Calu3 (cell line): ENCODE data around the gene TUT1. TPM values are rescaled to one million over a fixed set of nuclear protein-coding genes. Genes with fewer than 3 reads are reported as not detected.

ENCODE experiments used
- Bru-seq: library from RNA; stranded (reverse); fragments of 400-500 nt; gene quantifications from one replicate; lab custom pipeline; 2021; lab: Mats Ljungman, UMichigan
- BruChase-seq, 2 experiments: library from RNA; stranded (reverse); fragments of 400-500 nt; gene quantifications; one replicate each; lab custom pipeline; 2021; lab: Mats Ljungman, UMichigan
- BruUV-seq: library from RNA; stranded (reverse); fragments of 400-500 nt; replicated peaks from 2 replicates; lab custom pipeline; 2021; lab: Mats Ljungman, UMichigan
- CTCF ChIA-PET: fragments of 300-600 bp; sonication (Branson Sonifier 250); formaldehyde crosslinking; loops from one replicate; lab custom pipeline; 2022; ENCODE audit warnings: antibody characterized with exemption; lab: Charles Lee
- DNase-seq: peaks from one replicate; pipeline ENCODE4 v3.0.0; 2022
- H3K27ac Mint-ChIP-seq: one replicate; pipeline ENCODE4 v1.8.0; 2022; ENCODE audit warnings: mixed read lengths; ENCODE audit not compliant: unreplicated experiment
- H3K27me3 Mint-ChIP-seq: one replicate; pipeline ENCODE4 v1.8.0; 2022; ENCODE audit warnings: mixed read lengths; ENCODE audit not compliant: unreplicated experiment
- H3K36me3 Mint-ChIP-seq: one replicate; pipeline ENCODE4 v1.8.0; 2022; ENCODE audit warnings: mild to moderate bottlenecking, moderate library complexity, mixed read lengths; ENCODE audit not compliant: insufficient read depth, unreplicated experiment
- H3K4me1 Mint-ChIP-seq: one replicate; pipeline ENCODE4 v1.8.0; 2022; ENCODE audit warnings: mild to moderate bottlenecking, low read depth, mixed read lengths; ENCODE audit not compliant: unreplicated experiment
- H3K4me3 Mint-ChIP-seq: one replicate; pipeline ENCODE4 v1.8.0; 2022; ENCODE audit warnings: mild to moderate bottlenecking, low read depth, moderate library complexity, mixed read lengths; ENCODE audit not compliant: unreplicated experiment
- H3K9me3 Mint-ChIP-seq: one replicate; pipeline ENCODE4 v1.8.0; 2022; ENCODE audit warnings: low read depth, mixed read lengths; ENCODE audit not compliant: unreplicated experiment
- intact Hi-C: fragments of 100-400 bp; cut with micrococcal nuclease; formaldehyde crosslinking; loops from one replicate; pipeline ENCODE4 v1.10.0; 2022; ENCODE audit not compliant: unreplicated experiment
- long read RNA-seq: library from polyadenylated mRNA; stranded (forward); transcript quantifications from one replicate; pipeline ENCODE4 v2.0.0, GENCODE V29; 2022
- total RNA-seq: library from RNA; stranded (reverse); gene quantifications from 2 replicates; pipeline ENCODE4 v1.2.3, GENCODE V29; 2022
- TF ChIP-seq, protein P1 (sequence below): fragments of 200-600 bp; IDR thresholded peaks from one replicate; pipeline ENCODE4 v1.8.0; 2022; ENCODE audit warnings: antibody characterized with exemption; ENCODE audit not compliant: unreplicated experiment

The TUT1 gene, protein sequence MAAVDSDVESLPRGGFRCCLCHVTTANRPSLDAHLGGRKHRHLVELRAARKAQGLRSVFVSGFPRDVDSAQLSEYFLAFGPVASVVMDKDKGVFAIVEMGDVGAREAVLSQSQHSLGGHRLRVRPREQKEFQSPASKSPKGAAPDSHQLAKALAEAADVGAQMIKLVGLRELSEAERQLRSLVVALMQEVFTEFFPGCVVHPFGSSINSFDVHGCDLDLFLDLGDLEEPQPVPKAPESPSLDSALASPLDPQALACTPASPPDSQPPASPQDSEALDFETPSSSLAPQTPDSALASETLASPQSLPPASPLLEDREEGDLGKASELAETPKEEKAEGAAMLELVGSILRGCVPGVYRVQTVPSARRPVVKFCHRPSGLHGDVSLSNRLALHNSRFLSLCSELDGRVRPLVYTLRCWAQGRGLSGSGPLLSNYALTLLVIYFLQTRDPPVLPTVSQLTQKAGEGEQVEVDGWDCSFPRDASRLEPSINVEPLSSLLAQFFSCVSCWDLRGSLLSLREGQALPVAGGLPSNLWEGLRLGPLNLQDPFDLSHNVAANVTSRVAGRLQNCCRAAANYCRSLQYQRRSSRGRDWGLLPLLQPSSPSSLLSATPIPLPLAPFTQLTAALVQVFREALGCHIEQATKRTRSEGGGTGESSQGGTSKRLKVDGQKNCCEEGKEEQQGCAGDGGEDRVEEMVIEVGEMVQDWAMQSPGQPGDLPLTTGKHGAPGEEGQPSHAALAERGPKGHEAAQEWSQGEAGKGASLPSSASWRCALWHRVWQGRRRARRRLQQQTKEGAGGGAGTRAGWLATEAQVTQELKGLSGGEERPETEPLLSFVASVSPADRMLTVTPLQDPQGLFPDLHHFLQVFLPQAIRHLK
- 21.9 and 26.3 TPM in 2 replicates for total RNA-seq
- percentile 51 among the genes with signal in this experiment for Bru-seq, nascent RNA
- BruChase-seq, experiment 1, labeled RNA remaining after a 6-hour chase, result percentile 56 among the genes with signal in this experiment
- percentile 76 among the genes with signal in this experiment for BruChase-seq, experiment 2, labeled RNA remaining after a 2-hour chase
- long read RNA-seq, transcript TUT1-202 (9 exons, 2,826 nt), result major isoform, 30 of 41 reads
- long read RNA-seq, partial matches to known transcripts, result 2 of 41 reads
- long read RNA-seq, other reads (novel, unspliced or antisense), result 9 of 41 reads

DNA sequence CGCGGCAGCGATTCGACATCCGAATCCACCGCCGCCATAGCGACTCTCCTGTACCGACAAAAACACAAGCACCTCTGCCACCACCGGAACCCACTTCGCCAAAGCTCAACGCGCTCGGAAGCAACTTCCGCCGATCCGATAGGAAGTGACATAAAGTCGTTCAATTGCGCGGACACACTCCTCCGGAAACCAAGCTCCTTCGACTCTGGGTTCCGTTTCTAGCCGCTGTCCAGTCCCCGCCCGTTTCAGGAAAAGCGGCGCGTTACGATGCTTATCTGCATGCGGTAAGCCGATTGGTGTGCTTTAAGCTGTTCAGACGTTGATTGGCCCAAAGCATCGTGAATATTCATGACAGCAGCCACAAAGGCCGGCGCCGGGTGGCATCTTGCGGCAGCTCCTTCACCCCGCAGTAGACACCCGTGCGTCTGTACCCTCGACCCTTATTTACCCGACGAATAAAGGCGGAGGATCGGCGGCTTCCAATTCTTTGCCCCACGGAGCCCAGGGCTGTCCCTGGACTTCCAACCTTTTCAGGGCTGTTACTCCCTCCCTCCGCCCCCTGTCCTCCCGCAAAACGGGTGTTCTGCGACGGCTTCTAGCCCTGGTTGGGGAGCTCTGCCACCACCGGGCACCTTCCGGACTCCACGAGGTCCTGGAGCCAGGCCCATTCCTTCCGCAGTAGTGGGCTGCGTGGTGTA is at the start of gene TUT1:
Gene TUT1, minus strand, starts transcription at position 76 of the 698 bp plus-strand sequence. Its CDS starts 38 bp downstream, at position 38.
- TF ChIP-seq, protein P1, sequence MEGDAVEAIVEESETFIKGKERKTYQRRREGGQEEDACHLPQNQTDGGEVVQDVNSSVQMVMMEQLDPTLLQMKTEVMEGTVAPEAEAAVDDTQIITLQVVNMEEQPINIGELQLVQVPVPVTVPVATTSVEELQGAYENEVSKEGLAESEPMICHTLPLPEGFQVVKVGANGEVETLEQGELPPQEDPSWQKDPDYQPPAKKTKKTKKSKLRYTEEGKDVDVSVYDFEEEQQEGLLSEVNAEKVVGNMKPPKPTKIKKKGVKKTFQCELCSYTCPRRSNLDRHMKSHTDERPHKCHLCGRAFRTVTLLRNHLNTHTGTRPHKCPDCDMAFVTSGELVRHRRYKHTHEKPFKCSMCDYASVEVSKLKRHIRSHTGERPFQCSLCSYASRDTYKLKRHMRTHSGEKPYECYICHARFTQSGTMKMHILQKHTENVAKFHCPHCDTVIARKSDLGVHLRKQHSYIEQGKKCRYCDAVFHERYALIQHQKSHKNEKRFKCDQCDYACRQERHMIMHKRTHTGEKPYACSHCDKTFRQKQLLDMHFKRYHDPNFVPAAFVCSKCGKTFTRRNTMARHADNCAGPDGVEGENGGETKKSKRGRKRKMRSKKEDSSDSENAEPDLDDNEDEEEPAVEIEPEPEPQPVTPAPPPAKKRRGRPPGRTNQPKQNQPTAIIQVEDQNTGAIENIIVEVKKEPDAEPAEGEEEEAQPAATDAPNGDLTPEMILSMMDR, result no peak
- BruUV-seq, result TSS peak; percentile 100
- DNase-seq, result peak; percentile 94
- CTCF ChIA-PET, result interaction anchor here (0.6 to 2.2 kb wide), 18 partner anchors 9 to 210 kb away, joined by 3 to 21 read pairs (median 4); partner anchors contain the start of genes C11orf98, CSKMT, EEF1G and GANAB
- H3K4me1 Mint-ChIP-seq, result no peaks in the 10 kb centered on the region
- H3K27ac Mint-ChIP-seq, result peak within 1 kb of the TSS; percentile 71
- H3K4me3 Mint-ChIP-seq, result peak within 1 kb of the TSS; percentile 92
- intact Hi-C loops, result no loop called here
- H3K27me3 Mint-ChIP-seq, result no peaks in the 10 kb centered on the region
- no peaks in the 10 kb centered on the region for H3K9me3 Mint-ChIP-seq
- peaks cover 52% of the 10 kb centered on the region for H3K36me3 Mint-ChIP-seq

DNA sequence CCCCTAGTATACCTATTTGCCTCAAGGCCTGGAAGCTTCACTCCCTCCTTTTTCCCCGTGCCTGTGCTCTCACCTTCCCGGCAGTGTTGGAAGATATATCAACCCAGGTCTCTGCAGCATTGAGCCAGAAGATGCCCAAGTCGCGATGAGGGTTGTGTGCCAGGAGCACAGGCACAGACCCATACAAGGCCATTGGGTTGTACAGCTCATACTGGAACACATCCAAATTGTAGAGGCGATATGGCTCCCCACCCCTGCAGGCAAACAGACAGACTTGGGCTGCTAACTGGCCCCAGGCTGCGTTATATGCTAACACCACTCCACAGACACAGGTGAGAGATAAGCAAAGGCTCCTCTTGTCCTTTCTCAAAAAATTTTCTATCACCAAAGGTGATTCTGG is 41.2 kb upstream of the TUT1 start:
- peaks cover 85% of the 10 kb centered on the region for H3K36me3 Mint-ChIP-seq
- no peaks in the 10 kb centered on the region for H3K27me3 Mint-ChIP-seq
- H3K4me3 Mint-ChIP-seq, result no peak overlapping the region
- BruUV-seq, result no TSS peak
- H3K27ac Mint-ChIP-seq, result no peak overlapping the region
- H3K4me1 Mint-ChIP-seq, result no peaks in the 10 kb centered on the region
- TF ChIP-seq, protein P1, result no peak
- CTCF ChIA-PET, result no interaction called here
- H3K9me3 Mint-ChIP-seq, result no peaks in the 10 kb centered on the region
- intact Hi-C loops, result no loop called here
- no peak for DNase-seq

DNA sequence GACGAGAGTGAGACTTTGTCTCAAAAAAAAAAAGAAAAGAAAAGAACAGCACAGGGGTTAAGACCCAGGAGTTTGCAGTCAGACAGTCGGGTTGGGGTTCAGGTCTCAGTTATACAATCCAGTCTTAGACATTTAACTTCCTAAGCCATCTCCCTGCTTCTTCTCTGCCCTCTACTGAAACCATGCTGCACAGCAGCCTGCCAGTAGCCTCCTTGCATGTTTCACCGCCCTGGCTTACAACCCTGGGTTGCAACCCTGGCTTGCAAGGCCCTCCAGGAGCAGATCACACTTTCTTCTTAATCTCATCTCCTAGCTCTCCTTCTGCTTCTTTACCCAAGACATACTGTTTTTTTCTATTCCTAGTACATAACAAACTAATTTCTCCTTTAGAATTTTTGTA is 36.4 kb upstream of the TUT1 start:
- Mint-ChIP-seq H3K27ac (no peak overlapping the region), H3K4me3 (no peak overlapping the region), H3K27me3 (no peaks in the 10 kb centered on the region), H3K9me3 (no peaks in the 10 kb centered on the region), H3K4me1 (no peaks in the 10 kb centered on the region), H3K36me3 (peaks cover 85% of the 10 kb centered on the region)
- DNase-seq, result no peak
- no TSS peak for BruUV-seq
- TF ChIP-seq, protein P1, result no peak
- CTCF ChIA-PET, result interaction anchor here (1.4 kb wide), 1 partner anchor 26 kb away, joined by 3 read pairs; the partner anchor contains the start of gene MTA2
- intact Hi-C loops, result no loop called here
